Naive thymus-derived CD8-positive, alpha-beta T cell (primary cell): Measurements from ENCODE around the gene LRMDA. TPM values are rescaled to one million over a fixed set of nuclear protein-coding genes. Genes with fewer than 3 reads are reported as not detected.

Experiments
- ATAC-seq, 2 donors: fragments of 150-1000 bp; cut with Tn5 transposase in 1 of 2; sonication (Bioruptor Pico), chemical (Tn5 transposase) in 1 of 2; 1 replicate in 1 of 2; 2 replicates in 1 of 2; pipeline ENCODE4 v1.10.0; 2021; ENCODE audit warnings: mild to moderate bottlenecking in 2 of 2, moderate library complexity in 2 of 2
- POLR2A ChIA-PET: fragments of 350-600 bp; sonication (Branson Sonifier 250); formaldehyde crosslinking; loops from one replicate; lab custom pipeline; 2021; ENCODE audit warnings: antibody characterized with exemption; lab: Charles Lee
- DNase-seq, 10 donors: peaks; one replicate each; pipeline versions ENCODE4 v3.0.0 to v3.0.0-alpha.2; 2020 to 2022
- H3K27ac Mint-ChIP-seq, 10 donors: one replicate each; pipeline ENCODE4 v1.8.0; 2020 to 2022; ENCODE audit warnings: mild to moderate bottlenecking in 10 of 10, mixed read lengths in 10 of 10, moderate library complexity in 4 of 10, inconsistent platforms in 1 of 10
- H3K27me3 Mint-ChIP-seq, 5 donors: one replicate each; pipeline ENCODE4 v1.8.0; 2021 to 2022; ENCODE audit warnings: mixed read lengths in 5 of 5
- H3K36me3 Mint-ChIP-seq, 3 donors: one replicate each; pipeline ENCODE4 v1.8.0; 2020 to 2022; ENCODE audit warnings: mixed read lengths in 3 of 3, mild to moderate bottlenecking in 2 of 3, inconsistent platforms in 1 of 3
- H3K4me1 Mint-ChIP-seq, 4 donors: one replicate each; pipeline ENCODE4 v1.8.0; 2021 to 2022; ENCODE audit warnings: mixed read lengths in 4 of 4
- H3K4me3 Mint-ChIP-seq, 10 donors: one replicate each; pipeline ENCODE4 v1.8.0; 2020 to 2022; ENCODE audit warnings: mild to moderate bottlenecking in 10 of 10, mixed read lengths in 10 of 10, moderate library complexity in 6 of 10, inconsistent platforms in 1 of 10
- H3K9me3 Mint-ChIP-seq, 9 donors: one replicate each; pipeline ENCODE4 v1.8.0; 2020 to 2022; ENCODE audit warnings: mixed read lengths in 9 of 9, mild to moderate bottlenecking in 3 of 9, inconsistent platforms in 1 of 9, moderate library complexity in 1 of 9
- polyA plus RNA-seq, 3 donors: library from polyadenylated mRNA; unstranded; fragments of 300-500 nt; fragmentation: Illumina TruSeq; gene quantifications; one replicate each; pipeline ENCODE4 v1.2.3, GENCODE V29; 2021
- total RNA-seq, 8 experiments: library from RNA in 2 of 8; stranded (reverse) in 2 of 8; gene quantifications; one replicate each; pipeline ENCODE4 v1.2.3 and lab custom pipeline; 2021 to 2026

The LRMDA gene
- total and polyA plus RNA-seq, 5 experiments from 2014 or later = not detected

- no peaks in the 10 kb centered on the region for H3K36me3 Mint-ChIP-seq
- peaks cover 0 to 4% (median 0%) of the 10 kb centered on the region in 5 donors for H3K27me3 Mint-ChIP-seq
- peaks cover 0 to 5% (median 0%) of the 10 kb centered on the region in 9 donors for H3K9me3 Mint-ChIP-seq
- no peak overlapping the region for H3K27ac Mint-ChIP-seq
- no peak for ATAC-seq
- H3K4me3 Mint-ChIP-seq = no peak overlapping the region
- DNase-seq = no peak
- POLR2A ChIA-PET = no interaction called here
- no peaks in the 10 kb centered on the region for H3K4me1 Mint-ChIP-seq
Measured at GRCh38 chr10:75857896-75858295, 426.5 kb downstream of the LRMDA start.

- ATAC-seq = no peak
- Mint-ChIP-seq H3K27me3 (peaks cover 0 to 4% (median 0%) of the 10 kb centered on the region in 5 donors), H3K36me3 (no peaks in the 10 kb centered on the region), H3K9me3 (peaks cover 0 to 5% (median 0%) of the 10 kb centered on the region in 9 donors), H3K27ac (no peak overlapping the region), H3K4me1 (no peaks in the 10 kb centered on the region), H3K4me3 (no peak overlapping the region)
- DNase-seq = no peak
- POLR2A ChIA-PET = no interaction called here
Measured at GRCh38 chr10:75858339-75858738, 426.9 kb downstream of the LRMDA start.

- Mint-ChIP-seq H3K27me3 (peaks cover 0 to 4% (median 0%) of the 10 kb centered on the region in 5 donors), H3K9me3 (peaks cover 0 to 5% (median 0%) of the 10 kb centered on the region in 9 donors), H3K4me1 (no peaks in the 10 kb centered on the region), H3K4me3 (no peak overlapping the region), H3K36me3 (no peaks in the 10 kb centered on the region), H3K27ac (no peak overlapping the region)
- ATAC-seq (no peak), DNase-seq (no peak)
- POLR2A ChIA-PET = no interaction called here
Measured at GRCh38 chr10:75859141-75859540, 427.7 kb downstream of the LRMDA start.

- Mint-ChIP-seq H3K9me3 (peaks cover 0 to 5% (median 0%) of the 10 kb centered on the region in 9 donors), H3K4me1 (no peaks in the 10 kb centered on the region), H3K27me3 (peaks cover 0 to 4% (median 0%) of the 10 kb centered on the region in 5 donors), H3K4me3 (no peak overlapping the region), H3K36me3 (no peaks in the 10 kb centered on the region), H3K27ac (no peak overlapping the region)
- no peak for DNase-seq
- ATAC-seq = no peak
- POLR2A ChIA-PET = no interaction called here
Measured at GRCh38 chr10:75860009-75860408, 428.6 kb downstream of the LRMDA start.

GRCh38 chr10:75861582-75861981 is 430.2 kb downstream of the LRMDA start:
- Mint-ChIP-seq H3K27ac (no peak overlapping the region), H3K4me1 (no peaks in the 10 kb centered on the region), H3K9me3 (no peaks in the 10 kb centered on the region), H3K4me3 (no peak overlapping the region), H3K27me3 (peaks cover 0 to 4% (median 0%) of the 10 kb centered on the region in 5 donors), H3K36me3 (no peaks in the 10 kb centered on the region)
- DNase-seq = no peak
- POLR2A ChIA-PET = no interaction called here
- ATAC-seq = no peak

- POLR2A ChIA-PET = no interaction called here
- DNase-seq = no peak
- Mint-ChIP-seq H3K27ac (no peak overlapping the region), H3K4me3 (no peak overlapping the region), H3K27me3 (peaks cover 0 to 4% (median 0%) of the 10 kb centered on the region in 5 donors), H3K36me3 (no peaks in the 10 kb centered on the region), H3K4me1 (no peaks in the 10 kb centered on the region), H3K9me3 (no peaks in the 10 kb centered on the region)
- no peak for ATAC-seq
Measured at GRCh38 chr10:75862935-75863334, 431.5 kb downstream of the LRMDA start.

- Mint-ChIP-seq H3K36me3 (no peaks in the 10 kb centered on the region), H3K27me3 (peaks cover 0 to 4% (median 0%) of the 10 kb centered on the region in 5 donors), H3K27ac (no peak overlapping the region), H3K4me3 (no peak overlapping the region), H3K4me1 (no peaks in the 10 kb centered on the region), H3K9me3 (no peaks in the 10 kb centered on the region)
- ATAC-seq = no peak
- POLR2A ChIA-PET = no interaction called here
- no peak for DNase-seq
Measured at GRCh38 chr10:75864717-75865116, 433.3 kb downstream of the LRMDA start.

GRCh38 chr10:75865413-75866299 is 434.2 kb downstream of the LRMDA start:
- H3K9me3 Mint-ChIP-seq = no peaks in the 10 kb centered on the region
- POLR2A ChIA-PET = no interaction called here
- no peaks in the 10 kb centered on the region for H3K4me1 Mint-ChIP-seq
- H3K36me3 Mint-ChIP-seq = no peaks in the 10 kb centered on the region
- H3K27me3 Mint-ChIP-seq = peaks cover 0 to 4% (median 1%) of the 10 kb centered on the region in 5 donors
- ATAC-seq (no peak), DNase-seq (no peak)
- H3K4me3 Mint-ChIP-seq = no peak overlapping the region
- H3K27ac Mint-ChIP-seq = no peak overlapping the region

GRCh38 chr10:75866300-75866625 is 434.8 kb downstream of the LRMDA start:
- DNase-seq (no peak), ATAC-seq (no peak)
- Mint-ChIP-seq H3K27me3 (peaks cover 0 to 3% (median 0%) of the 10 kb centered on the region in 5 donors), H3K27ac (no peak overlapping the region), H3K4me1 (no peaks in the 10 kb centered on the region), H3K36me3 (no peaks in the 10 kb centered on the region), H3K4me3 (no peak overlapping the region), H3K9me3 (peaks cover 0 to 3% (median 0%) of the 10 kb centered on the region in 9 donors)
- POLR2A ChIA-PET = no interaction called here

GRCh38 chr10:75866731-75867130 is 435.3 kb downstream of the LRMDA start:
- Mint-ChIP-seq H3K27me3 (peaks cover 0 to 3% (median 0%) of the 10 kb centered on the region in 5 donors), H3K36me3 (no peaks in the 10 kb centered on the region), H3K27ac (peak overlapping the region in 1 of 10 donors; percentile 15), H3K9me3 (peaks cover 0 to 3% (median 0%) of the 10 kb centered on the region in 9 donors), H3K4me1 (no peaks in the 10 kb centered on the region), H3K4me3 (no peak overlapping the region)
- DNase-seq = no peak
- POLR2A ChIA-PET = no interaction called here
- ATAC-seq = no peak

GRCh38 chr10:75868574-75868973 is 437.1 kb downstream of the LRMDA start:
- POLR2A ChIA-PET = no interaction called here
- Mint-ChIP-seq H3K27me3 (peaks cover 0 to 3% (median 1%) of the 10 kb centered on the region in 5 donors), H3K27ac (no peak overlapping the region), H3K4me3 (no peak overlapping the region), H3K9me3 (peaks cover 0 to 3% (median 0%) of the 10 kb centered on the region in 9 donors), H3K4me1 (no peaks in the 10 kb centered on the region), H3K36me3 (no peaks in the 10 kb centered on the region)
- DNase-seq (no peak), ATAC-seq (no peak)

- Mint-ChIP-seq H3K4me1 (no peaks in the 10 kb centered on the region), H3K27me3 (peaks cover 0 to 7% (median 1%) of the 10 kb centered on the region in 5 donors), H3K36me3 (no peaks in the 10 kb centered on the region), H3K27ac (no peak overlapping the region), H3K9me3 (peaks cover 0 to 3% (median 0%) of the 10 kb centered on the region in 9 donors), H3K4me3 (no peak overlapping the region)
- no peak for ATAC-seq
- POLR2A ChIA-PET = no interaction called here
- no peak for DNase-seq
Measured at GRCh38 chr10:75870039-75870645, 438.7 kb downstream of the LRMDA start.

GRCh38 chr10:75875740-75876139 is 444.3 kb downstream of the LRMDA start:
- no peak overlapping the region for H3K27ac Mint-ChIP-seq
- peaks cover 0 to 3% (median 0%) of the 10 kb centered on the region in 9 donors for H3K9me3 Mint-ChIP-seq
- H3K27me3 Mint-ChIP-seq = peaks cover 0 to 30% (median 4%) of the 10 kb centered on the region in 5 donors
- no peak for ATAC-seq
- peaks cover 0 to 1% (median 0%) of the 10 kb centered on the region in 4 donors for H3K4me1 Mint-ChIP-seq
- H3K36me3 Mint-ChIP-seq = no peaks in the 10 kb centered on the region
- POLR2A ChIA-PET = no interaction called here
- DNase-seq = no peak
- no peak overlapping the region for H3K4me3 Mint-ChIP-seq
